Inferior parietal cortex (tissue), 1 donor: ENCODE measurements around the gene MIPEP.
A peak's percentile ranks its signal among the peaks of the same experiment; 100 is the strongest.
"Not testable (repeated sequence)": the region's sequence is repeated elsewhere in the genome, so short reads cannot be mapped to it uniquely, and the experiment has no call there.

ENCODE experiments used
- DNase-seq: peaks from one replicate; pipeline ENCODE4 v3.0.0-alpha.2; 2016; ENCODE audit errors: extremely low spot score

The MIPEP gene

GRCh38 chr13:23888658-23889614, at the start of gene MIPEP:
TSS of gene MIPEP (minus strand) at chr13:23889400. CDS start at chr13:23889320, 80 bp downstream.
- peak; percentile 96 for DNase-seq

GRCh38 chr13:23934520-23934919, 45.3 kb upstream of the MIPEP start:
- no peak for DNase-seq

- DNase-seq, result no peak
Observed at GRCh38 chr13:23928985-23929384, 39.8 kb upstream of the MIPEP start.

GRCh38 chr13:23923031-23923430, 33.8 kb upstream of the MIPEP start:
- no peak for DNase-seq

- DNase-seq, result no peak
Observed at GRCh38 chr13:23922005-23922932, 33.1 kb upstream of the MIPEP start.

GRCh38 chr13:23921451-23921888, 32.3 kb upstream of the MIPEP start:
- DNase-seq, result peak; percentile 90

- DNase-seq, result no peak
Observed at GRCh38 chr13:23919006-23919405, 29.8 kb upstream of the MIPEP start.

- DNase-seq, result no peak
Observed at GRCh38 chr13:23918208-23918607, 29.0 kb upstream of the MIPEP start.

GRCh38 chr13:23915308-23915707, 26.1 kb upstream of the MIPEP start:
- DNase-seq, result no peak

GRCh38 chr13:23912469-23912868, 23.3 kb upstream of the MIPEP start:
- DNase-seq, result no peak

GRCh38 chr13:23909606-23910005, 20.4 kb upstream of the MIPEP start:
- no peak for DNase-seq

GRCh38 chr13:23905766-23906165, 16.6 kb upstream of the MIPEP start:
- DNase-seq, result no peak

- no peak for DNase-seq
Observed at GRCh38 chr13:23903906-23904280, 14.7 kb upstream of the MIPEP start.

- no peak for DNase-seq
Observed at GRCh38 chr13:23902975-23903905, 14.0 kb upstream of the MIPEP start.

GRCh38 chr13:23901365-23901764, 12.2 kb upstream of the MIPEP start:
- DNase-seq, result no peak

GRCh38 chr13:23899555-23899954, 10.4 kb upstream of the MIPEP start:
- DNase-seq, result peak; percentile 78

- no peak for DNase-seq
Observed at GRCh38 chr13:23898101-23898500, 8.9 kb upstream of the MIPEP start.

GRCh38 chr13:23897452-23897919, 8.3 kb upstream of the MIPEP start, which contains the start of gene C1QTNF9B:
TSS of gene C1QTNF9B (minus strand) at chr13:23897502.
- not testable (repeated sequence) for DNase-seq

- not testable (repeated sequence) for DNase-seq
Observed at GRCh38 chr13:23894746-23895145, 5.5 kb upstream of the MIPEP start.

- DNase-seq, result not testable (repeated sequence)
Observed at GRCh38 chr13:23893791-23894190, 4.6 kb upstream of the MIPEP start.
